GM12874 (cell line): ENCODE data around the gene SYNJ2BP.

ENCODE experiments used
- CTCF ChIP-seq: IDR thresholded peaks from 2 replicates; pipeline ENCODE4 v1.5.1; 2011; ENCODE audit warnings: low read depth, mild to moderate bottlenecking, control low read depth, low read length, moderate library complexity; ENCODE audit not compliant: insufficient read depth

The SYNJ2BP gene

DNA sequence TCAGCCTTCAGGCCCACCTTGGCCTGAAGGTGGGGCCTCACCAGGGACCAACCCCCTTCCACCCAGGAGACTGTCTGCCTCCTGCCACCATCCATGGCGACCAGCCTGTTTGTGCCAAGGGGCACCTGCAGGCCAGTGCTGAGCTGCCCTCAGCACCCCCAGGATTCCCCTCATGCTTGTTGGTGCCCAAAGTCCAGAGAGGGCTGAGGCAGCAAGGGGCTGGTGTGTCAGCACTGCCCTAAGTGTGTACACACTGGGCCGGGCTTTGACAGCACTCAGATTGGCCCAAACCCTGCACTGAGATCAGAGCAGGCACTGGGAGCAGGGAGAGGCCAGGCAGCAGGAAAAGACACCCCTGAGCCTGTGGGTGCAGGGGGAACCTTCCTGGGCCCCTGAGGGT, 18.6 kb downstream of the SYNJ2BP start:
- no peak for TF ChIP-seq CTCF

DNA sequence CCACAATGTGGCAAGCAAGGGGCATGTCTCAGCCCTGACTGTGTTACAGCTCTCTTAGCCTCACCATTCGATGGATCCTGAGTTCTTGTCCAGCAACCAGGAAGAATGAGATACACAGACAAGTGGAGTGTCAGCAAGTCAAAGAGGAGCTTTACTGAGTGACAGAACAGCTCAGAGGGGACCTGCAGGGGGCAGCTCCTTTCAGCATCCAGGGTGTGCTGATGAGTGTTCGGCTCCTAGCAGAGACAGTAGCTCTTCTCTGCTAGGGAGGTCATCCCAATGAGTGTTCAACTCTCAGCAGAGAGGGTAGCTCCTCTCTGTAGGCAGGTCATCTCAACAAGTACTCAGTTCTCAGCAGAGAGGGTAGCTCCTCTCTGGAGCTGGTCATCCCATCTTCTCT, 19.1 kb downstream of the SYNJ2BP start:
- TF ChIP-seq CTCF = no peak

DNA sequence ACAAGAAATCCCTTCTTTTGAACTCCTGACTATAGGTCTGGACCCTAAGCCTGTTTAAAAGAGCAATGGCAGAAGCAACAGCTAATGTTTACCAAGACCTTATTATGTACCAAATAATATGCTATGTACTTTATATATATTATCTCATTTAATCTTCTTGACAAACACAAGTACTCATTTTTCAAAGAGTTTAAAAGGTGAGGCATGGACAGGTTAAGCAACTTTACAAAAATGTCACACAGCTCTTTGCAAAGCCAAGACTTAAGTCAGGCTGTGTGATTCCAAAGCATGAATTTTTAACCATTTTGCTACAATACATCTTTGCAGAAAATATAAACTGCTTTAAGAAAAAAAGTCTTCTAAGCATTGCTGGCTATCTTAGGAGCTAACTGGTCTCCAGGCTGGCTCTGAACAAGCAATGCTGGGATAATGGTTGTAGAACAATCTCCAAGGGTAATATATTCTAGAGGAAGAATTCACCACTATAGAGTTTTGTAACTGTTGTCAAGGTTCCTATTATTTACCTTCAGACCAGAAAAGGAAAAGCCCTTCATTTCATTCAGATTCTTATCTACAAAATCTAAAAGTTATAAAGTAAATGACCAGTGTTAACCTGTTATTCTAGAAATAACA, 22.1 kb downstream of the SYNJ2BP start:
- TF ChIP-seq CTCF = no peak

- no peak for TF ChIP-seq CTCF
Measured at GRCh38 chr14:70392676-70393075, 24.2 kb downstream of the SYNJ2BP start.

DNA sequence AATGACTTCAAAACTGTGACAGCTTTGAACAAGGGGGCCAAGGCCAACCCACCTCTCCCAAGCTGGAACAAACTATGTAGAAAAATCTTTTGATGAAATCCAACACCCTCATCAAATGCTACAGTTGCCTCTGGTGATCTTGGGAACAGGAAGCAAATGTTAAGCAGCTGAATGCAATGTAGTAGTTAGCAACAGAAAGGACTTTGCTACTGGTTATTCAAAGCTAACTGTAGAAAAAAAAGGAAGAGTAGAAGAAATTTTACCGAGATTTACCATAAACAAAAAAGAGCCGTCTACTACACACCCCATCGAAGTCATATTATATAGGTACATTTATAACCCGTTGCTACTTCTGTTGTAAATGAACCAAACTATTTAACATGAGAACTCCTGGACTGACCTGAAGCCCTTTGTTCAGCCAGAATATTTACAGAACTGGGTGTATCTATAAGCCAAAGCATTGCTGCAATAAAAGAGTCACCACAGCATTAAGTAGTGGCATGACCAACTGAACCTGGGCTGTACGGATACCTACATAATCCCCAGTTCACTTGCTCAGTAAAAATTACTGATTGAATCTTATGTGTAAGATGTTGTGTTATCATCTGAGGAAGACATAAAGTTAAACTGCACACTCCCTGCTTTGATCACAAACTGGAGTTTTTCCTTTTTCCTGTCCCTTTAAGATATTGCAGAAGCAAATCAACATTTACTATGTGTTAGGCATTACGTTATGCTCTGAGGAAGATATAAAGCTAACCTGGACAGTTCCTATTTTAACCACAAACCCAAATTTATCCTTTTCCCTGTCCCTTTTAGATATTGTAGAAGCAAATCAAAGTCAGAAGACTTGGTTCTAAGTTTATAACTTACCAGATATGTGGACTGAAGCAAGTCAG, 25.1 kb downstream of the SYNJ2BP start:
- TF ChIP-seq CTCF = no peak

DNA sequence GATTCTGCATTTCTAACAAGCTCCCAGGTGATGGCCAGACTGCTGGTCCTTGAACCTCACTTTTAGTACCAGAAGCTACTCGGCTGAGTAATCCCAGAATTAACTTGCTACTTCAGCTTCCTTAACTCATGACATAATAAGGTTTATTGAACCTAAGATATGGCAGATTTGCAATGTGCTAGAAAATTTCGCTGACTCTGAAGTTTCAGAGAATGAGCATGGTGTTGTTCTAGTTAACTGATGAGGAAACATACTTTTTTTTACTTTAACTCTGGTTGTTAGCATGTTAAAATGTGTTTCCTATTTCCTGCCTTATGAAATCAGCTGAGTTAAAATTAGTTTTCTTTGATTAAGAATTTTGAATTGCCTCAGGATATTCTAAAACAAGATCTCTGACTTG, 34.4 kb downstream of the SYNJ2BP start:
- no peak for TF ChIP-seq CTCF

GRCh38 chr14:70380824-70381223, 36.1 kb downstream of the SYNJ2BP start:
- no peak for TF ChIP-seq CTCF
